H1 (cell line): ENCODE results near the gene HMCN2. TPM values are rescaled to one million over a fixed set of nuclear protein-coding genes. Genes with fewer than 3 reads are reported as not detected.

Experiments
- CTCF ChIA-PET: fragments of 300-600 bp; sonication (Branson Sonifier 250); formaldehyde crosslinking; loops from one replicate; lab custom pipeline; 2021; ENCODE audit not compliant: partially characterized antibody; lab: Charles Lee
- POLR2A ChIA-PET: fragments of 300-600 bp; sonication (Branson Sonifier 250); formaldehyde crosslinking; loops from one replicate; lab custom pipeline; 2021; ENCODE audit warnings: inconsistent platforms; ENCODE audit not compliant: partially characterized antibody; lab: Charles Lee
- DNase-seq, 2 experiments: peaks; one replicate each; pipeline versions ENCODE4 v3.0.0 to v3.0.0-alpha.2; 2010 to 2022; ENCODE audit warnings: low spot score in 2 of 2, low read depth in 1 of 2, mixed read lengths in 1 of 2
- FAIRE-seq: peaks from 2 replicates; lab custom pipeline; 2011; peaks lifted over from hg19 to GRCh38; lab: Jason Lieb, UNC
- H2AFZ ChIP-seq: 2 replicates; pipeline ENCODE4 v1.8.1; 2012; ENCODE audit warnings: low read length, inconsistent platforms
- H2AK5ac ChIP-seq: 2 replicates; pipeline ENCODE4 v1.6.1; 2013; ENCODE audit warnings: low read depth, low read length
- H2BK120ac ChIP-seq: replicated peaks from 2 replicates; pipeline ENCODE3; 2013; ENCODE audit warnings: low read depth, low read length, inconsistent platforms
- H2BK12ac ChIP-seq: 2 replicates; pipeline ENCODE4 v1.6.1; 2013; ENCODE audit warnings: low read depth, low read length
- H2BK15ac ChIP-seq: 2 replicates; pipeline ENCODE4 v1.6.1; 2013; ENCODE audit warnings: low read length
- H2BK20ac ChIP-seq: 2 replicates; pipeline ENCODE4 v1.6.1; 2013; ENCODE audit warnings: low read length
- H2BK5ac ChIP-seq: 2 replicates; pipeline ENCODE4 v1.6.1; 2013; ENCODE audit warnings: low read depth, low read length
- H3K14ac ChIP-seq: 2 replicates; pipeline ENCODE4 v1.6.1; 2013; ENCODE audit warnings: inconsistent platforms; ENCODE audit not compliant: insufficient read length
- H3K18ac ChIP-seq: 2 replicates; pipeline ENCODE4 v1.6.1; 2013; ENCODE audit warnings: low read length; ENCODE audit errors: extremely low read depth
- H3K23ac ChIP-seq: 2 replicates; pipeline ENCODE4 v1.6.1; 2013; ENCODE audit warnings: inconsistent platforms; ENCODE audit not compliant: insufficient read length
- H3K23me2 ChIP-seq: 2 replicates; pipeline ENCODE4 v1.6.1; 2013; ENCODE audit warnings: low read depth, low read length
- H3K27ac ChIP-seq: 2 replicates; pipeline ENCODE4 v1.6.1; 2011; ENCODE audit warnings: low read depth, low read length, inconsistent platforms
- H3K27me3 ChIP-seq, 4 experiments: replicated peaks in 1 of 4; 1 replicate in 1 of 4; 2 replicates in 3 of 4; pipeline versions ENCODE4 v1.6.1 to v1.8.1; 2011 to 2013; ENCODE audit warnings: low read length in 3 of 4, mild to moderate bottlenecking in 3 of 4, inconsistent platforms in 2 of 4, mixed read lengths in 2 of 4, moderate library complexity in 1 of 4; ENCODE audit not compliant: control insufficient read depth in 3 of 4, insufficient read depth in 3 of 4; ENCODE audit errors: extremely low read depth in 1 of 4
- H3K36me3 ChIP-seq, 4 experiments: 2 replicates each; pipeline versions ENCODE4 v1.6.1 to v1.8.1; 2011 to 2013; ENCODE audit warnings: mild to moderate bottlenecking in 4 of 4, low read length in 3 of 4, moderate library complexity in 2 of 4, control low read depth in 1 of 4, inconsistent platforms in 1 of 4; ENCODE audit not compliant: insufficient read depth in 4 of 4, control insufficient read depth in 2 of 4
- H3K4ac ChIP-seq: replicated peaks from 2 replicates; pipeline ENCODE3; 2013; ENCODE audit warnings: low read length, low read depth, mixed read lengths, inconsistent platforms; ENCODE audit not compliant: insufficient read length
- H3K4me1 ChIP-seq, 4 experiments: replicated peaks in 1 of 4; 1 replicate in 1 of 4; 2 replicates in 3 of 4; pipeline versions ENCODE4 v1.6.1 to v1.8.1; 2011 to 2013; ENCODE audit warnings: low read length in 3 of 4, inconsistent platforms in 2 of 4, mixed read lengths in 1 of 4; ENCODE audit not compliant: insufficient read depth in 4 of 4, control insufficient read depth in 3 of 4
- H3K4me2 ChIP-seq, 2 experiments: 2 replicates each; pipeline versions ENCODE4 v1.6.1 to v1.8.1; 2011 to 2013; ENCODE audit warnings: low read depth in 2 of 2, low read length in 2 of 2, control low read depth in 1 of 2, inconsistent platforms in 1 of 2, mild to moderate bottlenecking in 1 of 2; ENCODE audit not compliant: insufficient read depth in 1 of 2
- H3K4me3 ChIP-seq, 4 experiments: fragments of 200-600, 300-600 bp in 1 of 4; sonication (generic), shearing (Covaris generic), sonication (Bioruptor Twin) in 1 of 4; 2 replicates each; pipeline versions ENCODE4 v1.5.1 to v1.8.1; 2011 to 2016; ENCODE audit warnings: low read length in 4 of 4, low read depth in 3 of 4, control low read depth in 2 of 4, inconsistent platforms in 2 of 4, mild to moderate bottlenecking in 2 of 4, mixed read lengths in 1 of 4, moderate library complexity in 1 of 4; ENCODE audit not compliant: insufficient read depth in 2 of 4; ENCODE audit errors: extremely low read depth in 1 of 4
- H3K56ac ChIP-seq: replicated peaks from 2 replicates; pipeline ENCODE3; 2013; ENCODE audit warnings: low read depth, mild to moderate bottlenecking, mixed read lengths, low read length, inconsistent platforms; ENCODE audit not compliant: insufficient read length
- H3K79me1 ChIP-seq: 2 replicates; pipeline ENCODE4 v1.6.1; 2013; ENCODE audit warnings: low read depth, low read length, control low read depth
- H3K79me2 ChIP-seq, 2 experiments: 2 replicates each; pipeline versions ENCODE4 v1.6.1 to v1.8.1; 2012 to 2013; ENCODE audit warnings: low read length in 2 of 2, mild to moderate bottlenecking in 2 of 2, inconsistent platforms in 1 of 2; ENCODE audit not compliant: insufficient read depth in 2 of 2, control insufficient read depth in 1 of 2
- H3K9ac ChIP-seq, 4 experiments: replicated peaks in 1 of 4; 1 replicate in 1 of 4; 2 replicates in 3 of 4; pipeline versions ENCODE4 v1.6.1 to v1.8.1; 2011 to 2013; ENCODE audit warnings: low read depth in 3 of 4, low read length in 3 of 4, control low read depth in 2 of 4, mild to moderate bottlenecking in 2 of 4, moderate library complexity in 2 of 4, inconsistent platforms in 1 of 4; ENCODE audit errors: extremely low read depth in 1 of 4
- H3K9me3 ChIP-seq, 2 experiments: 2 replicates each; pipeline versions ENCODE4 v1.6.1 to v1.8.1; 2012 to 2013; ENCODE audit warnings: mild to moderate bottlenecking in 2 of 2, moderate library complexity in 2 of 2, control low read depth in 1 of 2, inconsistent platforms in 1 of 2, low read depth in 1 of 2, low read length in 1 of 2, mixed read lengths in 1 of 2; ENCODE audit not compliant: insufficient read depth in 2 of 2
- H4K20me1 ChIP-seq, 2 experiments: replicated peaks in 1 of 2; 2 replicates each; pipeline versions ENCODE3 to v1.8.1; 2011 to 2013; ENCODE audit warnings: inconsistent platforms in 2 of 2, low read length in 2 of 2, mild to moderate bottlenecking in 1 of 2; ENCODE audit not compliant: insufficient read depth in 2 of 2, control insufficient read depth in 1 of 2
- H4K5ac ChIP-seq: 2 replicates; pipeline ENCODE4 v1.6.1; 2013; ENCODE audit warnings: low read length, low read depth, mixed read lengths, inconsistent platforms; ENCODE audit not compliant: insufficient read length
- H4K8ac ChIP-seq: 2 replicates; pipeline ENCODE4 v1.8.0; 2013; ENCODE audit warnings: mild to moderate bottlenecking, moderate library complexity, low read length, inconsistent platforms; ENCODE audit not compliant: insufficient read depth; ENCODE audit errors: extremely low read depth
- H4K91ac ChIP-seq: replicated peaks from 2 replicates; pipeline ENCODE3; 2013; ENCODE audit warnings: low read length, mixed read lengths, inconsistent platforms; ENCODE audit not compliant: insufficient read length
- ASH2L ChIP-seq: fragments of 200-600, 300-600 bp; sonication (generic); IDR thresholded peaks from one replicate; pipeline ENCODE4 v1.7.1; 2017; ENCODE audit warnings: low read length
- RFX5 ChIP-seq: IDR thresholded peaks from 2 replicates; pipeline ENCODE4 v1.6.1; 2011; ENCODE audit warnings: low read depth, low read length, improper control_type of control experiment, borderline replicate concordance
- WGBS, 2 experiments: shearing (Covaris generic) in 1 of 2; methylation state at CpG; one replicate each; pipeline versions ENCODE4 v1.1.6 to v1.1.7; 2013 to 2015; ENCODE audit warnings: low lambda C conversion rate in 2 of 2, mixed read lengths in 2 of 2, inconsistent platforms in 1 of 2, low coverage in 1 of 2, missing lambda C conversion rate in 1 of 2; ENCODE audit not compliant: insufficient replicate concordance in 2 of 2, insufficient coverage in 1 of 2, insufficient read length in 1 of 2; ENCODE audit errors: extremely low coverage in 1 of 2, missing lambda C conversion rate in 1 of 2; 5-methylcytosine and 5-hydroxymethylcytosine counted together
- polyA plus RNA-seq, 7 experiments: library from polyadenylated mRNA; depleted of rRNA in 3 of 7; stranded (reverse) in 5 of 7; unstranded in 2 of 7; fragments of >200 nt in 5 of 7; fragments of 200-250 nt in 2 of 7; gene quantifications; 1 replicate in 5 of 7; 2 replicates in 1 of 7; 4 replicates in 1 of 7; pipeline versions ENCODE4 v1.2.1 to v1.2.3, GENCODE V29; 2011 to 2013; ENCODE audit warnings: missing spikeins in 2 of 7, mixed read lengths in 2 of 7
- total RNA-seq: library from RNA; stranded (reverse); fragmentation: NEBNext Ultra II Directional; extraction: Animal tissue kit (Norgen Biotek cat#: 25700); gene quantifications from 2 replicates; pipeline ENCODE4 v1.2.1, GENCODE V29; 2021

Gene HMCN2
- total and polyA plus RNA-seq, 2 of the 8 experiments (the other 6 are each of a cell fraction or from before 2014, with no cell fraction given): 5.0 to 9.1 TPM

GRCh38 chr9:130482463-130482862 is 216.9 kb downstream of the HMCN2 start:
- DNase-seq (no peak), FAIRE-seq (no peak)
- Histone ChIP-seq H2BK5ac (no peak overlapping the region), H4K20me1 (peaks cover 2 to 3% of the 10 kb centered on the region in 2 experiments), H4K5ac (no peak overlapping the region), H2BK12ac (no peak overlapping the region), H2BK15ac (no peak overlapping the region), H3K14ac (no peak overlapping the region), H3K4me1 (no peaks in the 10 kb centered on the region), H3K23ac (no peak overlapping the region), H3K4ac (no peak overlapping the region), H3K36me3 (peaks cover 0 to 22% (median 3%) of the 10 kb centered on the region in 4 experiments; a peak in 4 of 8 replicates), H2BK120ac (no peak overlapping the region), H3K9ac (no peak overlapping the region), H4K8ac (no peak overlapping the region), H3K79me1 (no peaks in the 10 kb centered on the region; the same call in 1 of the 2 replicates), H3K79me2 (no peaks in the 10 kb centered on the region), H2AK5ac (no peak overlapping the region), H3K23me2 (no peaks in the 10 kb centered on the region), H3K56ac (no peak overlapping the region), H4K91ac (no peak overlapping the region), H3K4me3 (no peak overlapping the region), H3K18ac (no peak overlapping the region), H2BK20ac (no peak overlapping the region)
- POLR2A ChIA-PET: interaction anchor here (1.3 to 1.8 kb wide), 3 partner anchors 9 to 147 kb away, joined by 3 to 5 read pairs (median 5); no protein-coding TSS in a partner anchor
- TF ChIP-seq RFX5: no peak
- TF ChIP-seq ASH2L: no peak
- TF ChIP-seq, all 59 proteins: peak for 0
- no peak overlapping the region for H3K27ac ChIP-seq
- H3K4me2 ChIP-seq: no peak overlapping the region
- H2AFZ ChIP-seq: no peak overlapping the region
- H3K9me3 ChIP-seq: no peaks in the 10 kb centered on the region
- CTCF ChIA-PET: interaction anchor here (0.7 to 13.0 kb wide), 11 partner anchors 13 to 309 kb away, joined by 3 to 136 read pairs (median 4); no protein-coding TSS in a partner anchor
- H3K27me3 ChIP-seq: no peaks in the 10 kb centered on the region
- 83% methylated on average over 5 of the region's 5 CpGs; no CpG with 5 or more reads in 1 of the 2 experiments for WGBS, 2 experiments
